HL-60 (cell line): ENCODE measurements around the gene TAB3.

Experiments
- GABPA ChIP-seq: IDR thresholded peaks from 2 replicates; pipeline ENCODE4 v1.6.1; 2012; ENCODE audit warnings: low read depth
- POLR2AphosphoS5 ChIP-seq: IDR thresholded peaks from 2 replicates; pipeline ENCODE4 v1.6.1; 2012; ENCODE audit warnings: low read depth
- SPI1 ChIP-seq: IDR thresholded peaks from 2 replicates; pipeline ENCODE4 v1.6.1; 2012; ENCODE audit warnings: low read depth, mild to moderate bottlenecking, borderline replicate concordance
- TF ChIP-seq, protein P1 (sequence below): IDR thresholded peaks from one replicate; pipeline ENCODE4 v1.5.1; 2011; ENCODE audit warnings: low read length, control low read depth, inconsistent platforms; ENCODE audit not compliant: insufficient read depth
- TF ChIP-seq, protein P2 (sequence below): IDR thresholded peaks from 2 replicates; pipeline ENCODE4 v1.6.1; 2012; ENCODE audit warnings: low read depth; ENCODE audit not compliant: insufficient replicate concordance

DNA sequence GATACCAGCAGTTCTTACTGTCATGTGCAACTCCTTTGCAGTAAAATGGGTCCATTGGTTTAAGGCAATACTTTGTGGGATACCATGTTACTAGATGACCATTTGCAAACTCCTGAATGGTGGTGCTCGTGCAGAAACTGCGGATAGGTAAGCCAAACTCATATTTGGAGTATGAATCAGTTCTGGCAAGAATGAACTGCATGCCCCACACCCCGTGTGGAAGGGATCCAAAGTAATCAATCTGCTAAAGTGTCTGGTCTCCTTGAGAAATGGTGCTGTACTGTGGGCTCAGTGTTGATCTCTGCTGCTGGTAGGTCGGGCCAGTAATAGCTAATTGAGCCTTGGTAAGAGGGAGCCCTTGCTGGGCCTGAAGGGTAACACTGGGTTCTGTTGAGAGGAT is 4.2 kb upstream of the TAB3 start:
- TF ChIP-seq, protein P1, sequence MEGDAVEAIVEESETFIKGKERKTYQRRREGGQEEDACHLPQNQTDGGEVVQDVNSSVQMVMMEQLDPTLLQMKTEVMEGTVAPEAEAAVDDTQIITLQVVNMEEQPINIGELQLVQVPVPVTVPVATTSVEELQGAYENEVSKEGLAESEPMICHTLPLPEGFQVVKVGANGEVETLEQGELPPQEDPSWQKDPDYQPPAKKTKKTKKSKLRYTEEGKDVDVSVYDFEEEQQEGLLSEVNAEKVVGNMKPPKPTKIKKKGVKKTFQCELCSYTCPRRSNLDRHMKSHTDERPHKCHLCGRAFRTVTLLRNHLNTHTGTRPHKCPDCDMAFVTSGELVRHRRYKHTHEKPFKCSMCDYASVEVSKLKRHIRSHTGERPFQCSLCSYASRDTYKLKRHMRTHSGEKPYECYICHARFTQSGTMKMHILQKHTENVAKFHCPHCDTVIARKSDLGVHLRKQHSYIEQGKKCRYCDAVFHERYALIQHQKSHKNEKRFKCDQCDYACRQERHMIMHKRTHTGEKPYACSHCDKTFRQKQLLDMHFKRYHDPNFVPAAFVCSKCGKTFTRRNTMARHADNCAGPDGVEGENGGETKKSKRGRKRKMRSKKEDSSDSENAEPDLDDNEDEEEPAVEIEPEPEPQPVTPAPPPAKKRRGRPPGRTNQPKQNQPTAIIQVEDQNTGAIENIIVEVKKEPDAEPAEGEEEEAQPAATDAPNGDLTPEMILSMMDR = no peak
- TF ChIP-seq GABPA (no peak), POLR2AphosphoS5 (no peak), SPI1 (no peak)
- TF ChIP-seq, protein P2, sequence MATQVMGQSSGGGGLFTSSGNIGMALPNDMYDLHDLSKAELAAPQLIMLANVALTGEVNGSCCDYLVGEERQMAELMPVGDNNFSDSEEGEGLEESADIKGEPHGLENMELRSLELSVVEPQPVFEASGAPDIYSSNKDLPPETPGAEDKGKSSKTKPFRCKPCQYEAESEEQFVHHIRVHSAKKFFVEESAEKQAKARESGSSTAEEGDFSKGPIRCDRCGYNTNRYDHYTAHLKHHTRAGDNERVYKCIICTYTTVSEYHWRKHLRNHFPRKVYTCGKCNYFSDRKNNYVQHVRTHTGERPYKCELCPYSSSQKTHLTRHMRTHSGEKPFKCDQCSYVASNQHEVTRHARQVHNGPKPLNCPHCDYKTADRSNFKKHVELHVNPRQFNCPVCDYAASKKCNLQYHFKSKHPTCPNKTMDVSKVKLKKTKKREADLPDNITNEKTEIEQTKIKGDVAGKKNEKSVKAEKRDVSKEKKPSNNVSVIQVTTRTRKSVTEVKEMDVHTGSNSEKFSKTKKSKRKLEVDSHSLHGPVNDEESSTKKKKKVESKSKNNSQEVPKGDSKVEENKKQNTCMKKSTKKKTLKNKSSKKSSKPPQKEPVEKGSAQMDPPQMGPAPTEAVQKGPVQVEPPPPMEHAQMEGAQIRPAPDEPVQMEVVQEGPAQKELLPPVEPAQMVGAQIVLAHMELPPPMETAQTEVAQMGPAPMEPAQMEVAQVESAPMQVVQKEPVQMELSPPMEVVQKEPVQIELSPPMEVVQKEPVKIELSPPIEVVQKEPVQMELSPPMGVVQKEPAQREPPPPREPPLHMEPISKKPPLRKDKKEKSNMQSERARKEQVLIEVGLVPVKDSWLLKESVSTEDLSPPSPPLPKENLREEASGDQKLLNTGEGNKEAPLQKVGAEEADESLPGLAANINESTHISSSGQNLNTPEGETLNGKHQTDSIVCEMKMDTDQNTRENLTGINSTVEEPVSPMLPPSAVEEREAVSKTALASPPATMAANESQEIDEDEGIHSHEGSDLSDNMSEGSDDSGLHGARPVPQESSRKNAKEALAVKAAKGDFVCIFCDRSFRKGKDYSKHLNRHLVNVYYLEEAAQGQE = no peak
